Cardiac fibroblast (primary cell): ENCODE data around the gene ICA1.

Source experiments
- DNase-seq, 2 donors: peaks; one replicate each; pipeline versions ENCODE4 v3.0.0 to v3.0.0-alpha.2; 2010; ENCODE audit warnings: low read depth in 2 of 2
- H3K4me3 ChIP-seq, 2 donors: replicated peaks in 1 of 2; 1 replicate in 1 of 2; 2 replicates in 1 of 2; pipeline ENCODE4 v1.5.1; 2011; ENCODE audit warnings: low read depth in 2 of 2, low read length in 2 of 2, mild to moderate bottlenecking in 2 of 2, moderate library complexity in 1 of 2
- TF ChIP-seq, protein P1 (sequence below): IDR thresholded peaks from one replicate; pipeline ENCODE4 v1.5.1; 2011; ENCODE audit warnings: low read depth, mild to moderate bottlenecking, low read length, inconsistent platforms

The ICA1 gene

DNA sequence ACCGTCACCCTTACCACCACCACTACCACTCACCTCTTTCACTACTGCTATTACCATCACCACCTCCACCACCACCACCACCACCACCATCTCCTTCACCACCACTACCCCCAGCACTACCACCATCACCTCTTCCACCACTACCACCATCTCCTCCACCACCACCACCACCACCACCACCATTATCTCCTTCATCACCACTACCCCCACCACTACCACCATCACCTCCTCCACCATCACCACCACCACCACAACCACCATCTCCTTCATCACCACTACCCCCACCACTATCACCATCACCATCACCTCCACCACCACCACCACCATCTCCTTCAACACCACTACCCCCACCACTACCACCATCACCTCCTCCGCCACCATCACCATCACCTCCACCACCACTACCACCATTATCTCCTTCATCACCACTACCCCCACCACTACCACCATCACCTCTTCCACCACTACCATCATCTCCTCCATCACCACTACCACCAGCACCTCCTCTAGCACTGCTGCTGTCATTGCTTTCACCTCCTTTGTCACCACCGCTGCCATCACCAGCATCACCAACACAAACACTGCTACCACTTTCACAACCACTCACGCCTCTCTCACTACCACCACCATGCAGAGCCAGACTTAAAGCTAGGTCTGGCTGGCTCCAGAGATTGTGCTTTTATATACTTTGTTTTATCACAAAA lies 109.3 kb downstream of the ICA1 start:
- TF ChIP-seq, protein P1, sequence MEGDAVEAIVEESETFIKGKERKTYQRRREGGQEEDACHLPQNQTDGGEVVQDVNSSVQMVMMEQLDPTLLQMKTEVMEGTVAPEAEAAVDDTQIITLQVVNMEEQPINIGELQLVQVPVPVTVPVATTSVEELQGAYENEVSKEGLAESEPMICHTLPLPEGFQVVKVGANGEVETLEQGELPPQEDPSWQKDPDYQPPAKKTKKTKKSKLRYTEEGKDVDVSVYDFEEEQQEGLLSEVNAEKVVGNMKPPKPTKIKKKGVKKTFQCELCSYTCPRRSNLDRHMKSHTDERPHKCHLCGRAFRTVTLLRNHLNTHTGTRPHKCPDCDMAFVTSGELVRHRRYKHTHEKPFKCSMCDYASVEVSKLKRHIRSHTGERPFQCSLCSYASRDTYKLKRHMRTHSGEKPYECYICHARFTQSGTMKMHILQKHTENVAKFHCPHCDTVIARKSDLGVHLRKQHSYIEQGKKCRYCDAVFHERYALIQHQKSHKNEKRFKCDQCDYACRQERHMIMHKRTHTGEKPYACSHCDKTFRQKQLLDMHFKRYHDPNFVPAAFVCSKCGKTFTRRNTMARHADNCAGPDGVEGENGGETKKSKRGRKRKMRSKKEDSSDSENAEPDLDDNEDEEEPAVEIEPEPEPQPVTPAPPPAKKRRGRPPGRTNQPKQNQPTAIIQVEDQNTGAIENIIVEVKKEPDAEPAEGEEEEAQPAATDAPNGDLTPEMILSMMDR, result no peak
- no peak overlapping the region for H3K4me3 ChIP-seq
- no peak for DNase-seq

DNA sequence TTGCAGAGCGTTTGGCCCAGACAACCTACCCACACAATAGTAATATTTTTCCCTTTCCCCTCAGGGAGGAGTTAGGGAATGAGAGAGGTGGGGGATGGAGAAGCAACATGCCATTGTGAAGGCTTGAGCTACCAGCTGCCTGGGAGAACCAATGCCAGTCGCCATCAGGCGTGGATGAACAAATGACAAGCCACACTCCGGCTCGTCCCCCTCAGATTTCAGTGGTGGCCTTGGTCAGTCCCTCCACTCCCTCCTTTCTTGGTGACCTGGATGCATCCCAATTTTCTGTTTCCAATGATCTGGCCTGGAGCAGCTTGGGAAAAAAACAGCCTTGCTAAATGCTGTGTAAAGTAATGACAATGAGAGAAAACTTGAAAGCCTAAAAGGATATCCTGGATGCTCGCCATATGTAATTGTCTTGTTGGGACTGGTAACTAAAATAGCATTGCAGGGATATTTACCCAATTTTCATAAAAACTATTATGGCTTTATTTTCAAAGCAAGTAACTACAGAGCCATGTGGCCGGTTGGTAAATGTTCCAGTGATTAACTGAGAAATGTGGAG lies 110.7 kb downstream of the ICA1 start:
- DNase-seq, result no peak
- no peak overlapping the region for H3K4me3 ChIP-seq
- TF ChIP-seq, protein P1, result no peak

DNA sequence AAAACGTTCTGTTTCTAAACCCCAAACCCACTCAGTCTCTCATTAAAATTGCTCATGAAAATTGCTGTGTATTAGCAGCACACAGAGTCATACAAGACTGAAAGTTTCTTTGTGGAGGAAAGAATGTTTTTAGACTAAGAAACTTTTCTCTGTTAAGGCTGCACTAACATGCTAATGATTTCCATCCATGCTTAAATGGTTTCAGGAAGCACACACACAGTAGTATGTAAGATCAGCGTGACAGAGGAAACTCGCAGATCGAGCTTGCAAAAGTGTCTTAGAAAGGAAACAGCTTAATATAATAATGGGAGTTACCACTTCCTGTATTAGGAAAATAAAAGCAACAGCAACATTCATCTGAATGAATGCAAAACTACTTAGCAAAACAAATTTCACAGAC lies 112.7 kb downstream of the ICA1 start:
- no peak for DNase-seq
- no peak overlapping the region for H3K4me3 ChIP-seq
- TF ChIP-seq, protein P1, result no peak

DNA sequence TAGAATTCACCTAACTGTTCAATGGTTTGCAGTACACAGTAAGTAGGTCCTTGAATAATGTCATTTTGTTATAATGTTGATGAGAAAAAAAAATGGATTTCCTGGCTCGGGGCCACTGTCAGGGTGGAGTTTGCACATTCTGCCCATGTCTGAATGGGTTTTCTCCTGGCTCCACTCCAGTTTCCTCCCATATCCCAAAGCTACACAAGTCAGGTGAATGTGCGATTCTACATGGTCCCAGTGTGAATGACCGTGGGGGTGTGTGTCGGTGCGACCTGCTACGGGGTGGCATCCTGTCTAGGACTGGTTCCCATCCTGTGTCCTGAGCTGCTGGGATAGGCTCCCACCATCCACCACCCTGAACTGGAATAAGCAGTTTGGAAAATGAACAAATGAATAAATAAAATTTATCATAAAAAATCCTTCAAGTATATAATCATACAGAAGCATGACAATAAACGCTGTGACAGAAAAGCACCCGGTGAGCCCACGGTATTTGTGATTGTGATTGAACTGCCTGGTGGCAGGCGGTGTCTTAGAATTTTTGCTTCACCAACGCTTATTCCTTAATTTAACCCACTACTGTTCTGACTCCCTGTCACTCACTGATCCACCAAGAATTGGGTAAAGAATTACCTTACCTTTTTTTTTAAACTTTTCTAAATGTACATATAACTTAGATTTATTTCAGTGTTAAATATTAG lies 114.1 kb downstream of the ICA1 start:
- H3K4me3 ChIP-seq, result no peak overlapping the region
- DNase-seq, result no peak
- TF ChIP-seq, protein P1, result no peak

DNA sequence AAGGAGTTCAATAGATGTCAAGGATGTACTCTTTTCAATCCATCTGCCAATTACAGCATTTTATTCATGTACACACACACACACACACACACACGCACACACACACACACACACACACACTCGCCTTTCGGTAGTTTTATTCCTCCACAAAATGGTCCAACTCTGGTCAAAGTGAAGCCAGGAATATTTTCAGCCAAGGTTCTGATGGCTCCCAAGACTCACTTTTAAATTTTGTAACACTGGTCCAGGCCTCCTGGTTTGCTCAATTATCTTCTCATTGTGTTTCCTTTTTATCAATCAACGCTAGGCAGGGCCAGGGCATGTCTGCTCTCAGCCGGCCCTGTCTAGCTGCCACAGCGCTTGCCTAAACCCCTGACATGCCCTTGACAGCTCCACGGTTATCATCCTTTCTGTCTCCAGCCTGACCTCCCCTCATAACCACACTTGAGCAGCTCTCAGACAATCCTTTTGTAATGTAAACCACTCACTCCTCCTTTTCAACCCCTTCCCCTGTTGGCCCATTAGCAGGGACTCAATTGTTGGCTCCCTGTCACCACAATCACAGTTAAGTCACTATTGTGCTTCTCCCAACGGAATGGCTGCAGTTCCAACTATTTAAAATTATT lies 115.1 kb downstream of the ICA1 start:
- TF ChIP-seq, protein P1, result no peak
- H3K4me3 ChIP-seq, result no peak overlapping the region
- no peak for DNase-seq

- no peak for DNase-seq
- no peak overlapping the region for H3K4me3 ChIP-seq
- TF ChIP-seq, protein P1, result no peak
Measured at GRCh38 chr7:8146106-8146787, 115.7 kb downstream of the ICA1 start.
